Measurements from ENCODE around the gene MAN1A2. TPM values are rescaled to one million over a fixed set of nuclear protein-coding genes. Genes with fewer than 3 reads are reported as not detected.

MAN1A2 gene
- total RNA-seq, 1 donor from 2014 or later: 23.5 TPM

Other genes with a start within 250 kb of the MAN1A2 start
- 16.4 TPM for gene TRIM45, start 245.7 kb upstream of the MAN1A2 start, total RNA-seq
- not detected for gene VTCN1, start 156.5 kb upstream of the MAN1A2 start, total RNA-seq
- 18.7 TPM for gene TENT5C, start 238.6 kb downstream of the MAN1A2 start, total RNA-seq